Activated CD8-positive, alpha-beta memory T cell treated with anti-CD3 and anti-CD28 coated beads, Interleukin-2, amount 10 ng/mL, durations not matched to agents 7 days and 5 days (primary cell): ENCODE measurements around the gene TPP1. TPM values are rescaled to one million over a fixed set of nuclear protein-coding genes. Genes with fewer than 3 reads are reported as not detected.
A peak's percentile ranks its signal among the peaks of the same experiment; 100 is the strongest.

Source experiments
- ATAC-seq: fragments of 150-1000 bp; cut with Tn5 transposase; one replicate; pipeline ENCODE4 v1.10.0; 2021; ENCODE audit warnings: moderate library complexity
- CTCF ChIA-PET: fragments of 350-600 bp; sonication (Branson Sonifier 250); formaldehyde crosslinking; loops from one replicate; lab custom pipeline; 2021; ENCODE audit warnings: antibody characterized with exemption; lab: Charles Lee
- DNase-seq: peaks from one replicate; pipeline ENCODE4 v3.0.0-alpha.2; 2020
- H3K27ac Mint-ChIP-seq: one replicate; pipeline ENCODE4 v1.8.0; 2021; ENCODE audit warnings: mild to moderate bottlenecking, mixed read lengths
- H3K27me3 Mint-ChIP-seq: one replicate; pipeline ENCODE4 v1.8.0; 2021; ENCODE audit warnings: mixed read lengths
- H3K36me3 Mint-ChIP-seq: one replicate; pipeline ENCODE4 v1.8.0; 2021; ENCODE audit warnings: mild to moderate bottlenecking, mixed read lengths
- H3K4me1 Mint-ChIP-seq: one replicate; pipeline ENCODE4 v1.8.0; 2021; ENCODE audit warnings: mixed read lengths
- H3K4me3 Mint-ChIP-seq: one replicate; pipeline ENCODE4 v1.8.0; 2021; ENCODE audit warnings: mild to moderate bottlenecking, moderate library complexity, mixed read lengths
- H3K9me3 Mint-ChIP-seq: one replicate; pipeline ENCODE4 v1.8.0; 2022; ENCODE audit warnings: low read depth, mixed read lengths
- total RNA-seq, 2 experiments: library from RNA; stranded (reverse); gene quantifications; one replicate each; pipeline ENCODE4 v1.2.3, GENCODE V29; 2021

The TPP1 gene
- total RNA-seq, 2 experiments from 2014 or later, result 76.8 to 79.3 TPM

- Mint-ChIP-seq H3K4me1 (peaks cover 21% of the 10 kb centered on the region), H3K36me3 (no peaks in the 10 kb centered on the region), H3K4me3 (no peak overlapping the region), H3K27ac (no peak overlapping the region), H3K27me3 (no peaks in the 10 kb centered on the region), H3K9me3 (no peaks in the 10 kb centered on the region)
- no peak for DNase-seq
- CTCF ChIA-PET, result interaction anchor here (2.2 kb wide), 1 partner anchor 100 kb away, joined by 5 read pairs; no protein-coding TSS in a partner anchor
- ATAC-seq, result no peak
These were observed 11.5 kb upstream of the TPP1 start for GRCh38 chr11:6630632-6631291.

- Mint-ChIP-seq H3K36me3 (no peaks in the 10 kb centered on the region), H3K9me3 (no peaks in the 10 kb centered on the region), H3K27me3 (no peaks in the 10 kb centered on the region), H3K4me1 (peaks cover 21% of the 10 kb centered on the region), H3K27ac (no peak overlapping the region), H3K4me3 (no peak overlapping the region)
- no peak for ATAC-seq
- CTCF ChIA-PET, result interaction anchor here (2.2 kb wide), 1 partner anchor 99 kb away, joined by 5 read pairs; no protein-coding TSS in a partner anchor
- no peak for DNase-seq
These were observed 10.8 kb upstream of the TPP1 start for GRCh38 chr11:6629892-6630631.

- Mint-ChIP-seq H3K27me3 (no peaks in the 10 kb centered on the region), H3K27ac (no peak overlapping the region), H3K9me3 (no peaks in the 10 kb centered on the region), H3K4me3 (no peak overlapping the region), H3K36me3 (no peaks in the 10 kb centered on the region), H3K4me1 (peaks cover 21% of the 10 kb centered on the region)
- CTCF ChIA-PET, result interaction anchor here (1.0 to 1.4 kb wide), 3 partner anchors 11 to 39 kb away, joined by 4 to 7 read pairs (median 4); partner anchors contain the start of gene TPP1
- ATAC-seq (no peak), DNase-seq (no peak)
These were observed 10.3 kb upstream of the TPP1 start for GRCh38 chr11:6629573-6629891.

- no peak overlapping the region for H3K4me3 Mint-ChIP-seq
- no peak overlapping the region for H3K27ac Mint-ChIP-seq
- peaks cover 21% of the 10 kb centered on the region for H3K4me1 Mint-ChIP-seq
- CTCF ChIA-PET, result interaction anchor here (1.0 to 1.4 kb wide), 5 partner anchors 10 to 55 kb away, joined by 3 to 7 read pairs (median 4); partner anchors contain the start of genes MRPL17 and TPP1
- ATAC-seq (no peak), DNase-seq (no peak)
- H3K9me3 Mint-ChIP-seq, result no peaks in the 10 kb centered on the region
- H3K27me3 Mint-ChIP-seq, result no peaks in the 10 kb centered on the region
- no peaks in the 10 kb centered on the region for H3K36me3 Mint-ChIP-seq
These were observed 9.3 kb upstream of the TPP1 start for GRCh38 chr11:6628526-6628925.

- Mint-ChIP-seq H3K4me3 (peak overlapping the region; percentile 37), H3K36me3 (no peaks in the 10 kb centered on the region), H3K27ac (peak overlapping the region; percentile 82), H3K4me1 (peaks cover 21% of the 10 kb centered on the region), H3K9me3 (no peaks in the 10 kb centered on the region), H3K27me3 (no peaks in the 10 kb centered on the region)
- CTCF ChIA-PET, result interaction anchor here (0.9 to 2.0 kb wide), 8 partner anchors 8 to 56 kb away, joined by 3 to 9 read pairs (median 4); partner anchors contain the start of genes MRPL17, TAF10 and TPP1
- ATAC-seq (peak; percentile 79), DNase-seq (no peak)
These were observed 8.6 kb upstream of the TPP1 start for GRCh38 chr11:6627762-6628241.

- no peak for ATAC-seq
These were observed 7.9 kb upstream of the TPP1 start for GRCh38 chr11:6626971-6627761.

GRCh38 chr11:6625832-6626420, 6.7 kb upstream of the TPP1 start:
- DNase-seq (no peak), ATAC-seq (no peak)
- Mint-ChIP-seq H3K27ac (no peak overlapping the region), H3K27me3 (no peaks in the 10 kb centered on the region), H3K9me3 (no peaks in the 10 kb centered on the region), H3K36me3 (no peaks in the 10 kb centered on the region), H3K4me1 (peaks cover 19% of the 10 kb centered on the region), H3K4me3 (no peak overlapping the region)
- CTCF ChIA-PET, result interaction anchor here (1.1 to 2.0 kb wide), 3 partner anchors 13 to 42 kb away, joined by 3 to 9 read pairs (median 6); partner anchors contain the start of gene TAF10

More at GRCh38 chr11:6626971-6627761, 7.9 kb upstream of the TPP1 start:
- peak overlapping the region; percentile 82 for H3K27ac Mint-ChIP-seq
- H3K4me1 Mint-ChIP-seq, result peaks cover 20% of the 10 kb centered on the region
- H3K9me3 Mint-ChIP-seq, result no peaks in the 10 kb centered on the region
- H3K4me3 Mint-ChIP-seq, result peak overlapping the region; percentile 37
- H3K27me3 Mint-ChIP-seq, result no peaks in the 10 kb centered on the region
- CTCF ChIA-PET, result interaction anchor here (0.7 to 2.0 kb wide), 9 partner anchors 8 to 56 kb away, joined by 3 to 9 read pairs (median 3); partner anchors contain the start of genes MRPL17, TAF10 and TPP1
- DNase-seq, result no peak
- no peaks in the 10 kb centered on the region for H3K36me3 Mint-ChIP-seq

- CTCF ChIA-PET, result interaction anchor here (1.1 to 1.5 kb wide), 2 partner anchors 13 to 80 kb away, joined by 3 read pairs; no protein-coding TSS in a partner anchor
- no peak overlapping the region for H3K27ac Mint-ChIP-seq
These were observed 6.1 kb upstream of the TPP1 start for GRCh38 chr11:6625156-6625831.

GRCh38 chr11:6623391-6624363, 4.5 kb upstream of the TPP1 start:
- no peaks in the 10 kb centered on the region for H3K9me3 Mint-ChIP-seq
- no peak overlapping the region for H3K27ac Mint-ChIP-seq
- no peak for ATAC-seq
- H3K27me3 Mint-ChIP-seq, result no peaks in the 10 kb centered on the region
- H3K4me1 Mint-ChIP-seq, result peaks cover 19% of the 10 kb centered on the region
- no peak overlapping the region for H3K4me3 Mint-ChIP-seq
- DNase-seq, result no peak
- CTCF ChIA-PET, result interaction anchor here (1.2 to 1.7 kb wide), 3 partner anchors 11 to 82 kb away, joined by 3 to 8 read pairs (median 5); partner anchors contain the start of gene TAF10
- no peaks in the 10 kb centered on the region for H3K36me3 Mint-ChIP-seq

More at GRCh38 chr11:6625156-6625831, 6.1 kb upstream of the TPP1 start:
- no peak for DNase-seq
- Mint-ChIP-seq H3K27me3 (no peaks in the 10 kb centered on the region), H3K4me3 (no peak overlapping the region), H3K4me1 (peaks cover 19% of the 10 kb centered on the region), H3K9me3 (no peaks in the 10 kb centered on the region), H3K36me3 (no peaks in the 10 kb centered on the region)
- ATAC-seq, result no peak

GRCh38 chr11:6622261-6623171, 3.3 kb upstream of the TPP1 start:
- Mint-ChIP-seq H3K27ac (no peak overlapping the region), H3K4me1 (peaks cover 12% of the 10 kb centered on the region), H3K9me3 (no peaks in the 10 kb centered on the region), H3K4me3 (no peak overlapping the region), H3K27me3 (no peaks in the 10 kb centered on the region), H3K36me3 (no peaks in the 10 kb centered on the region)
- DNase-seq, result no peak
- no peak for ATAC-seq
- CTCF ChIA-PET, result interaction anchor here (1.7 to 2.1 kb wide), 2 partner anchors 10 to 45 kb away, joined by 6 to 8 read pairs; partner anchors contain the start of gene TAF10
